Lower lobe of right lung (tissue), 2 donors: ENCODE measurements around the gene S100B. TPM values are rescaled to one million over a fixed set of nuclear protein-coding genes. Genes with fewer than 3 reads are reported as not detected.

ENCODE experiments used
- ATAC-seq, 2 donors: fragments of 200-7000 bp; cut with Tn5 transposase; one replicate each; pipeline ENCODE4 v1.9.1; 2020 to 2022; ENCODE audit warnings: mild to moderate bottlenecking in 2 of 2, moderate library complexity in 2 of 2
- DNase-seq: peaks from one replicate; pipeline ENCODE4 v3.0.0-alpha.2; 2020
- H3K27ac ChIP-seq: fragments of 200-600 bp; one replicate; pipeline ENCODE4 v1.8.0; 2022
- H3K27me3 ChIP-seq: fragments of 200-600 bp; one replicate; pipeline ENCODE4 v1.8.0; 2022; ENCODE audit warnings: low read depth
- H3K36me3 ChIP-seq: fragments of 200-600 bp; one replicate; pipeline ENCODE4 v1.8.0; 2022; ENCODE audit warnings: mild to moderate bottlenecking
- H3K4me1 ChIP-seq: fragments of 200-600 bp; one replicate; pipeline ENCODE4 v1.8.0; 2022
- H3K4me3 ChIP-seq: fragments of 200-600 bp; one replicate; pipeline ENCODE4 v1.8.0; 2022; ENCODE audit warnings: mild to moderate bottlenecking
- H3K9me3 ChIP-seq: fragments of 200-600 bp; one replicate; pipeline ENCODE4 v1.8.0; 2022
- CTCF ChIP-seq: fragments of 200-600 bp; IDR thresholded peaks from one replicate; pipeline ENCODE4 v1.8.0; 2022; ENCODE audit warnings: antibody characterized with exemption, mild to moderate bottlenecking
- intact Hi-C: fragments of 100-400 bp; cut with DNase I; formaldehyde crosslinking; loops from one replicate; pipeline ENCODE4 v1.11.0; 2022
- total RNA-seq: library from RNA; stranded (reverse); fragmentation: NEBNext Ultra II Directional; extraction: Animal tissue kit (Norgen Biotek cat#: 25700); gene quantifications from one replicate; pipeline ENCODE4 v1.2.1, GENCODE V29; 2021
- donor health status: DM: no; HTN: yes; CAD: no; lungs with severe emphysema.

Gene S100B
- total RNA-seq, 1 donor from 2014 or later = 4.5 TPM

GRCh38 chr21:46559291-46559983 lies 45.4 kb downstream of the S100B start:
- TF ChIP-seq CTCF = no peak
- intact Hi-C loops = no loop called here
- DNase-seq (no peak), ATAC-seq (peak in 1 of 2 donors; percentile 6)
- Histone ChIP-seq H3K4me3 (no peak overlapping the region), H3K4me1 (no peaks in the 10 kb centered on the region), H3K27me3 (no peaks in the 10 kb centered on the region), H3K36me3 (peaks cover 98% of the 10 kb centered on the region), H3K27ac (peak overlapping the region; percentile 67), H3K9me3 (no peaks in the 10 kb centered on the region)

- H3K36me3 ChIP-seq = peaks cover 95% of the 10 kb centered on the region
- DNase-seq (no peak), ATAC-seq (no peak)
- no peak overlapping the region for H3K4me3 ChIP-seq
- intact Hi-C loops = no loop called here
- no peak overlapping the region for H3K27ac ChIP-seq
- H3K4me1 ChIP-seq = peaks cover 2% of the 10 kb centered on the region
- H3K27me3 ChIP-seq = no peaks in the 10 kb centered on the region
- no peak for TF ChIP-seq CTCF
- H3K9me3 ChIP-seq = no peaks in the 10 kb centered on the region
Observed at GRCh38 chr21:46557919-46558392, 46.9 kb downstream of the S100B start.

GRCh38 chr21:46557469-46557868 lies 47.4 kb downstream of the S100B start:
- TF ChIP-seq CTCF = no peak
- Histone ChIP-seq H3K27ac (no peak overlapping the region), H3K27me3 (no peaks in the 10 kb centered on the region), H3K36me3 (peaks cover 95% of the 10 kb centered on the region), H3K4me3 (no peak overlapping the region), H3K9me3 (no peaks in the 10 kb centered on the region), H3K4me1 (peaks cover 7% of the 10 kb centered on the region)
- peak; percentile 29 for DNase-seq
- intact Hi-C loops = no loop called here
- ATAC-seq = no peak

- Histone ChIP-seq H3K27ac (no peak overlapping the region), H3K4me1 (peaks cover 13% of the 10 kb centered on the region), H3K4me3 (no peak overlapping the region), H3K27me3 (no peaks in the 10 kb centered on the region), H3K9me3 (no peaks in the 10 kb centered on the region), H3K36me3 (peaks cover 95% of the 10 kb centered on the region)
- no peak for TF ChIP-seq CTCF
- DNase-seq = no peak
- ATAC-seq = no peak
- intact Hi-C loops = no loop called here
Observed at GRCh38 chr21:46556802-46557201, 48.1 kb downstream of the S100B start.

- no peak for TF ChIP-seq CTCF
- DNase-seq (no peak), ATAC-seq (no peak)
- H3K4me1 ChIP-seq = peaks cover 13% of the 10 kb centered on the region
- no peaks in the 10 kb centered on the region for H3K27me3 ChIP-seq
- H3K27ac ChIP-seq = no peak overlapping the region
- peaks cover 94% of the 10 kb centered on the region for H3K36me3 ChIP-seq
- no peak overlapping the region for H3K4me3 ChIP-seq
- no peaks in the 10 kb centered on the region for H3K9me3 ChIP-seq
- intact Hi-C loops = no loop called here
Observed at GRCh38 chr21:46555678-46556077, 49.2 kb downstream of the S100B start.
